SK-N-SH (cell line): ENCODE results near the gene RDX.

Experiments
- CHD2 ChIP-seq: fragments of 150-350 bp; IDR thresholded peaks from 2 replicates; pipeline ENCODE4 v1.6.1; 2018; ENCODE audit warnings: low read length; ENCODE audit not compliant: partially characterized antibody
- EZH2phosphoT487 ChIP-seq: fragments of 200-600 bp; sonication (generic); IDR thresholded peaks from 2 replicates; pipeline ENCODE4 v1.6.1; 2017; ENCODE audit warnings: low read depth, mixed run types, mild to moderate bottlenecking, antibody characterized with exemption, moderate library complexity, borderline replicate concordance
- RFX5 ChIP-seq: IDR thresholded peaks from 2 replicates; pipeline ENCODE4 v1.6.1; 2012; ENCODE audit warnings: mild to moderate bottlenecking, improper control_type of control experiment, low read length
- YY1 ChIP-seq: IDR thresholded peaks from 2 replicates; pipeline ENCODE4 v1.4.0; 2012; ENCODE audit warnings: low read depth, mild to moderate bottlenecking
- TF ChIP-seq, protein P1 (sequence below): fragments of 200-600 bp; sonication (generic); IDR thresholded peaks from 2 replicates; pipeline ENCODE4 v1.6.1; 2017; ENCODE audit warnings: antibody characterized with exemption, mild to moderate bottlenecking, moderate library complexity

DNA sequence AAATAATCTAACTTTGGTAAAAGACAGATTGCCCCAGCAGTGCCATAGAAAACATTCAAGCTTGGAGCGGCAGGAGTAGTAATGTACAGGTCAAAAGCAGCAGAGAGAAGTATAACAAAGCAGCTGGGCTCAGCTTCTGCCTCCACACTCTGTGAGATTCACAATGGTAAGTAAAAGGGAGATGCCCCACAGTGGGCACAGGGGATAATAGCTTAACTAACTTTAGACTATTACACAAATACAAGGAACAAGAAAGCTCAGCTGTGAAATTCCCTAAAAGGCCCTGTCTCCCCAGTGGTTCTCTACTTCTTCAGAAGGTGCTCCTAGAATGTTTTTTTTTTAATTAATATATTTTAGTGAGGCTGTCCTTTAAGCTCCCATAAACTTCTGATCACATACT is 28.0 kb downstream of the RDX start:
- TF ChIP-seq, protein P1, sequence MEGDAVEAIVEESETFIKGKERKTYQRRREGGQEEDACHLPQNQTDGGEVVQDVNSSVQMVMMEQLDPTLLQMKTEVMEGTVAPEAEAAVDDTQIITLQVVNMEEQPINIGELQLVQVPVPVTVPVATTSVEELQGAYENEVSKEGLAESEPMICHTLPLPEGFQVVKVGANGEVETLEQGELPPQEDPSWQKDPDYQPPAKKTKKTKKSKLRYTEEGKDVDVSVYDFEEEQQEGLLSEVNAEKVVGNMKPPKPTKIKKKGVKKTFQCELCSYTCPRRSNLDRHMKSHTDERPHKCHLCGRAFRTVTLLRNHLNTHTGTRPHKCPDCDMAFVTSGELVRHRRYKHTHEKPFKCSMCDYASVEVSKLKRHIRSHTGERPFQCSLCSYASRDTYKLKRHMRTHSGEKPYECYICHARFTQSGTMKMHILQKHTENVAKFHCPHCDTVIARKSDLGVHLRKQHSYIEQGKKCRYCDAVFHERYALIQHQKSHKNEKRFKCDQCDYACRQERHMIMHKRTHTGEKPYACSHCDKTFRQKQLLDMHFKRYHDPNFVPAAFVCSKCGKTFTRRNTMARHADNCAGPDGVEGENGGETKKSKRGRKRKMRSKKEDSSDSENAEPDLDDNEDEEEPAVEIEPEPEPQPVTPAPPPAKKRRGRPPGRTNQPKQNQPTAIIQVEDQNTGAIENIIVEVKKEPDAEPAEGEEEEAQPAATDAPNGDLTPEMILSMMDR: no peak
- no peak for TF ChIP-seq YY1
- TF ChIP-seq RFX5: no peak
- no peak for TF ChIP-seq EZH2phosphoT487
- no peak for TF ChIP-seq CHD2
